H9 (cell line): ENCODE results near the gene METAP2. TPM values are rescaled to one million over a fixed set of nuclear protein-coding genes. Genes with fewer than 3 reads are reported as not detected.

ENCODE experiments used
- DNase-seq: peaks from one replicate; pipeline ENCODE4 v3.0.0-alpha.2; 2017
- H2AFZ ChIP-seq: one replicate; pipeline ENCODE4 v1.6.1; 2013; ENCODE audit warnings: mild to moderate bottlenecking, low read length, control low read depth, moderate library complexity
- H2AK5ac ChIP-seq: 2 replicates; pipeline ENCODE4 v1.6.1; 2013; ENCODE audit warnings: low read length, control low read depth, mixed read lengths; ENCODE audit not compliant: insufficient read length
- H2BK120ac ChIP-seq: one replicate; pipeline ENCODE4 v1.6.1; 2013; ENCODE audit warnings: low read depth, mild to moderate bottlenecking, low read length, control low read depth, inconsistent platforms; ENCODE audit not compliant: poor library complexity, severe bottlenecking
- H2BK12ac ChIP-seq: 2 replicates; pipeline ENCODE4 v1.6.1; 2013; ENCODE audit warnings: low read length, control low read depth, mixed read lengths, low read depth; ENCODE audit not compliant: insufficient read length
- H2BK15ac ChIP-seq: 2 replicates; pipeline ENCODE4 v1.6.1; 2013; ENCODE audit warnings: low read depth, low read length, control low read depth
- H2BK20ac ChIP-seq: one replicate; pipeline ENCODE4 v1.6.1; 2013; ENCODE audit warnings: low read depth, mild to moderate bottlenecking, low read length, control low read depth, inconsistent platforms; ENCODE audit not compliant: poor library complexity, severe bottlenecking
- H2BK5ac ChIP-seq: 2 replicates; pipeline ENCODE4 v1.6.1; 2013; ENCODE audit warnings: low read length, control low read depth, mixed read lengths; ENCODE audit not compliant: insufficient read length
- H3K14ac ChIP-seq: 2 replicates; pipeline ENCODE4 v1.6.1; 2013; ENCODE audit warnings: low read length, control low read depth; ENCODE audit not compliant: insufficient read depth
- H3K18ac ChIP-seq: 2 replicates; pipeline ENCODE4 v1.6.1; 2013; ENCODE audit warnings: low read depth, mild to moderate bottlenecking, mixed read lengths, low read length, control low read depth; ENCODE audit not compliant: insufficient read length
- H3K23ac ChIP-seq: 2 replicates; pipeline ENCODE4 v1.6.1; 2013; ENCODE audit warnings: low read length, control low read depth, mixed read lengths, low read depth; ENCODE audit not compliant: insufficient read length
- H3K23me2 ChIP-seq: 2 replicates; pipeline ENCODE4 v1.6.1; 2013; ENCODE audit warnings: low read depth, mild to moderate bottlenecking, mixed read lengths, low read length, control low read depth; ENCODE audit not compliant: insufficient read length, poor library complexity, severe bottlenecking
- H3K27ac ChIP-seq: 2 replicates; pipeline ENCODE4 v1.5.1; 2013; ENCODE audit warnings: low read length, control low read depth, mixed read lengths, low read depth; ENCODE audit not compliant: insufficient read length
- H3K27me3 ChIP-seq: 2 replicates; pipeline ENCODE4 v1.6.1; 2013; ENCODE audit warnings: low read length, control low read depth, inconsistent platforms; ENCODE audit not compliant: insufficient read depth
- H3K4ac ChIP-seq: 2 replicates; pipeline ENCODE4 v1.6.1; 2013; ENCODE audit warnings: low read depth, mild to moderate bottlenecking, control low read depth, inconsistent platforms, low read length, moderate library complexity
- H3K4me1 ChIP-seq: 2 replicates; pipeline ENCODE4 v1.6.1; 2013; ENCODE audit warnings: low read length, control low read depth, inconsistent platforms; ENCODE audit not compliant: insufficient read depth
- H3K4me2 ChIP-seq: 2 replicates; pipeline ENCODE4 v1.6.1; 2013; ENCODE audit warnings: low read length, control low read depth, mixed read lengths; ENCODE audit not compliant: insufficient read length, insufficient read depth
- H3K56ac ChIP-seq: 2 replicates; pipeline ENCODE4 v1.6.1; 2013; ENCODE audit warnings: low read depth, mild to moderate bottlenecking, mixed read lengths, low read length, control low read depth; ENCODE audit not compliant: insufficient read length
- H3K79me1 ChIP-seq: 2 replicates; pipeline ENCODE4 v1.6.1; 2013; ENCODE audit warnings: low read depth, mild to moderate bottlenecking, moderate library complexity, low read length, control low read depth, inconsistent platforms; ENCODE audit not compliant: insufficient read depth, poor library complexity, severe bottlenecking
- H3K79me2 ChIP-seq: 2 replicates; pipeline ENCODE4 v1.6.1; 2013; ENCODE audit warnings: low read length, control low read depth, inconsistent platforms; ENCODE audit not compliant: insufficient read depth
- H3K9ac ChIP-seq: 2 replicates; pipeline ENCODE4 v1.6.1; 2013; ENCODE audit warnings: low read length, control low read depth, mixed read lengths; ENCODE audit not compliant: insufficient read length; ENCODE audit errors: extremely low read depth
- H3K9me3 ChIP-seq: one replicate; pipeline ENCODE4 v1.6.1; 2013; ENCODE audit warnings: low read depth, low read length, inconsistent platforms; ENCODE audit not compliant: control insufficient read depth
- H3T11ph ChIP-seq: one replicate; pipeline ENCODE4 v1.6.1; 2013; ENCODE audit warnings: mild to moderate bottlenecking, low read length, control low read depth, inconsistent platforms
- H4K20me1 ChIP-seq: one replicate; pipeline ENCODE4 v1.6.1; 2013; ENCODE audit not compliant: control insufficient read depth, insufficient read length, insufficient read depth
- H4K5ac ChIP-seq: 2 replicates; pipeline ENCODE4 v1.6.1; 2013; ENCODE audit warnings: low read depth, mild to moderate bottlenecking, mixed read lengths, low read length, control low read depth; ENCODE audit not compliant: insufficient read length
- H4K8ac ChIP-seq: replicated peaks from 2 replicates; pipeline ENCODE4 v1.6.1; 2013; ENCODE audit warnings: low read length, control low read depth, mixed read lengths, low read depth; ENCODE audit not compliant: insufficient read length
- H4K91ac ChIP-seq: 2 replicates; pipeline ENCODE4 v1.6.1; 2013; ENCODE audit warnings: low read depth, mild to moderate bottlenecking, moderate library complexity, mixed read lengths, low read length, control low read depth; ENCODE audit not compliant: insufficient read length
- H3K27ac Mint-ChIP-seq, 3 experiments: 2 replicates in 2 of 3; 3 replicates in 1 of 3; pipeline ENCODE4 v1.8.0; 2020 to 2021; ENCODE audit warnings: mixed read lengths in 3 of 3, mild to moderate bottlenecking in 1 of 3, moderate library complexity in 1 of 3
- H3K27me3 Mint-ChIP-seq: 2 replicates; pipeline ENCODE4 v1.8.0; 2021; ENCODE audit warnings: low read depth, mild to moderate bottlenecking, moderate library complexity, mixed read lengths
- H3K36me3 Mint-ChIP-seq, 3 experiments: 2 replicates in 2 of 3; 3 replicates in 1 of 3; pipeline ENCODE4 v1.8.0; 2020 to 2021; ENCODE audit warnings: low read depth in 3 of 3, mixed read lengths in 3 of 3; ENCODE audit not compliant: insufficient read depth in 1 of 3
- H3K4me1 Mint-ChIP-seq, 2 experiments: 2 replicates each; pipeline ENCODE4 v1.8.0; 2020; ENCODE audit warnings: mixed read lengths in 2 of 2
- H3K4me3 Mint-ChIP-seq, 2 experiments: 2 replicates in 1 of 2; 3 replicates in 1 of 2; pipeline ENCODE4 v1.8.0; 2020 to 2021; ENCODE audit warnings: mild to moderate bottlenecking in 2 of 2, mixed read lengths in 2 of 2, moderate library complexity in 1 of 2
- H3K9me3 Mint-ChIP-seq, 2 experiments: 2 replicates in 1 of 2; 3 replicates in 1 of 2; pipeline ENCODE4 v1.8.0; 2020; ENCODE audit warnings: mild to moderate bottlenecking in 2 of 2, mixed read lengths in 2 of 2, moderate library complexity in 1 of 2
- CTCF ChIP-seq: fragments of 200-600 bp; sonication (generic); conservative IDR thresholded peaks from 3 replicates; pipeline ENCODE4 v1.8.0; 2021; ENCODE audit warnings: antibody characterized with exemption, mild to moderate bottlenecking
- WGBS: extraction: QIAGEN DNeasy Blood & Tissue Kit; methylation state at CpG from one replicate; pipeline ENCODE4 v1.1.7; 2013; ENCODE audit warnings: missing lambda C conversion rate, low lambda C conversion rate, mixed read lengths; ENCODE audit not compliant: insufficient read length; ENCODE audit errors: extremely low coverage; 5-methylcytosine and 5-hydroxymethylcytosine counted together
- total RNA-seq: library from RNA; stranded (reverse); gene quantifications from 2 replicates; pipeline ENCODE4 v1.2.1, GENCODE V29; 2021

METAP2 gene
- total RNA-seq, 1 experiment from 2014 or later = 140 TPM

- Histone ChIP-seq H3K27me3 (no peaks in the 10 kb centered on the region), H3K23ac (no peak overlapping the region), H2BK12ac (no peak overlapping the region), H2AK5ac (no peak overlapping the region), H3K9me3 (no peaks in the 10 kb centered on the region), H2AFZ (no peak overlapping the region), H4K5ac (no peak overlapping the region), H2BK15ac (no peak overlapping the region), H3K4me1 (no peaks in the 10 kb centered on the region), H2BK120ac (no peak overlapping the region), H3K56ac (no peak overlapping the region), H3K4ac (no peak overlapping the region), H2BK5ac (no peak overlapping the region), H3K79me2 (no peaks in the 10 kb centered on the region), H4K20me1 (no peaks in the 10 kb centered on the region), H3K18ac (no peak overlapping the region), H3K79me1 (no peaks in the 10 kb centered on the region), H4K8ac (no peak overlapping the region), H3K9ac (no peak overlapping the region), H3K4me2 (no peak overlapping the region), H3K14ac (no peak overlapping the region), H3T11ph (no peak overlapping the region), H3K23me2 (no peaks in the 10 kb centered on the region), H2BK20ac (no peak overlapping the region), H4K91ac (no peak overlapping the region), H3K27ac (no peak overlapping the region)
- no peak for TF ChIP-seq CTCF
- Mint-ChIP-seq H3K4me3 (no peak overlapping the region), H3K36me3 (no peaks in the 10 kb centered on the region), H3K27ac (no peak overlapping the region), H3K9me3 (no peaks in the 10 kb centered on the region; a peak in 1 of 5 replicates), H3K27me3 (no peaks in the 10 kb centered on the region), H3K4me1 (0 out of 4 replicates have a peak, but pooled peaks cover 0 to 2% of the 10 kb centered on the region in 2 experiments)
- no peak for DNase-seq
- WGBS = no CpG with 5 or more reads among the region's 3 CpGs
These were observed 38.6 kb upstream of the METAP2 start for GRCh38 chr12:95435355-95435754.
